HUES6 (cell line): ENCODE measurements around the gene RYR3.
"Not testable (repeated sequence)": the region's sequence is repeated elsewhere in the genome, so short reads cannot be mapped to it uniquely, and the experiment has no call there.

ENCODE experiments used
- H3K27ac ChIP-seq: 2 replicates; pipeline ENCODE4 v1.7.0; 2013; ENCODE audit warnings: low read depth, mild to moderate bottlenecking, low read length, inconsistent platforms
- H3K27me3 ChIP-seq: 2 replicates; pipeline ENCODE4 v1.6.1; 2013; ENCODE audit warnings: low read length; ENCODE audit not compliant: control insufficient read depth, insufficient read depth
- H3K36me3 ChIP-seq: 2 replicates; pipeline ENCODE4 v1.6.1; 2013; ENCODE audit warnings: low read length; ENCODE audit not compliant: control insufficient read depth, insufficient read depth
- H3K4me1 ChIP-seq: 2 replicates; pipeline ENCODE4 v1.6.1; 2013; ENCODE audit warnings: low read length; ENCODE audit not compliant: control insufficient read depth, insufficient read depth
- H3K4me3 ChIP-seq: 2 replicates; pipeline ENCODE4 v1.5.1; 2013; ENCODE audit warnings: low read depth, low read length
- H3K9ac ChIP-seq: one replicate; pipeline ENCODE4 v1.6.1; 2013; ENCODE audit warnings: mild to moderate bottlenecking, low read length
- H3K9me3 ChIP-seq: 2 replicates; pipeline ENCODE4 v1.6.1; 2013; ENCODE audit warnings: low read depth, low read length; ENCODE audit not compliant: control insufficient read depth, insufficient read depth

Gene RYR3

DNA sequence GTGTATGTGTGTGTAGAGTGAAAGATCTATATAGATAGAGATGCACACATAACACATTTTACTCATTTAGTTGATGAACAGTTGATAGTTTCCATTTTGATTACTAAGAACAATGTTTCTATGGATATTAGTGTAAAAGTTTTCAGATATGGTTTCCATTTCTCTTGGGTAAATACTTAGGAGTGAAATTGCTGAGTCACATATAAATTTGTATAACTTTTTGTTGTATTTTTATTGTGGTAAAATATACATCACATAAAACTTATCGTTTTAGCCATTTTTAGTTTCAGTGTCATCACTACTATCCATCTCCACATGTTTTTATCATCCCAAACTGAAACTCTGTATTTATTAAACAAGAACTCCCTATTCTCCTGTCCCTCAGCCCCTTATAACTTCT, 258.3 kb downstream of the RYR3 start:
- Histone ChIP-seq H3K27me3 (no peaks in the 10 kb centered on the region), H3K9ac (no peak overlapping the region), H3K4me1 (no peaks in the 10 kb centered on the region), H3K27ac (no peak overlapping the region), H3K4me3 (no peak overlapping the region), H3K9me3 (peaks cover 5% of the 10 kb centered on the region; the same call in 1 of the 2 replicates), H3K36me3 (no peaks in the 10 kb centered on the region)

DNA sequence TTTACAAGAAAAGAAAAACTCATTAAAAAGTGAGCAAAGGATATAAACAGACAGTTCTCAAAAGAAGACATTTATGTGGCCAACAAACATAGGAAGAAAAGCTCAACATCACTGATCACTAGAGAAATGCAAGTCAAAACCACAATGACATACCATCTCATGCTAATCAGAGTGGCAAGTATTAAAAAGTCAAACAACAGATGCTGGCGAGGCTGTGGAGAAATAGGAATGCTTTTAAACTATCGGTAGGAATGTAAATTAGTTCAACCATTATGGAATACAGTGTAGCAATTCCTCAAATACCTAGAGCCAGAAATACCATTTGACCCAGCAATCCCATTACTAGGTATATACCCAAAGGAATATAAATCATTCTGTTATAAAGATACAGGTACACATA, 267.1 kb downstream of the RYR3 start:
- H3K27ac ChIP-seq, H3K36me3 ChIP-seq, H3K9ac ChIP-seq, H3K9me3 ChIP-seq, H3K4me3 ChIP-seq, H3K27me3 ChIP-seq: not testable (repeated sequence)
- H3K4me1 ChIP-seq = peaks cover 12% of the 10 kb centered on the region

GRCh38 chr15:33580526-33580925, 269.8 kb downstream of the RYR3 start:
- H3K9ac ChIP-seq = no peak overlapping the region
- no peak overlapping the region for H3K27ac ChIP-seq
- H3K36me3 ChIP-seq = no peaks in the 10 kb centered on the region
- peaks cover 18% of the 10 kb centered on the region for H3K4me1 ChIP-seq
- H3K4me3 ChIP-seq = no peak overlapping the region
- no peaks in the 10 kb centered on the region for H3K9me3 ChIP-seq
- no peaks in the 10 kb centered on the region for H3K27me3 ChIP-seq

DNA sequence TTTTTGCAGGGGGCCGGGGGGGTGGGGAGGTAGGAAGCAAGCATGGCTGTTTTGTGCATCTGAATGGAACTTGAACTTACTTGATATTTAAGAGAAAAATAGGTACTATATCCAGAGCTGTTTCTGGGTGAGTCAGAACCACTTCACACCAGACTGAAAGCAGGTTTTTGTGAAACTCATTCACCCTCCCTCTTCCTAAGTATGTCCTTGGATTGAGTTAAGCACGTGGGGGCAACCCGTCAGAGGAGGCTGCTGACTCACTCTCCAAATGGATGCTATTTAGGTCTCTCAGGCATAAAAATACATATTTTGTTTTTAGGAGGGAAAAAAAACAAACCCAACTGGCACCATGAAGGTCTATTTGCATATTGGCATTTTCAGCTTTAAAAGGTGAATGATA, 270.3 kb downstream of the RYR3 start:
- Histone ChIP-seq H3K27ac (no peak overlapping the region), H3K4me1 (peaks cover 19% of the 10 kb centered on the region), H3K9me3 (no peaks in the 10 kb centered on the region), H3K4me3 (no peak overlapping the region), H3K27me3 (no peaks in the 10 kb centered on the region), H3K36me3 (no peaks in the 10 kb centered on the region), H3K9ac (peak overlapping the region; percentile 2)

- Histone ChIP-seq H3K27me3 (no peaks in the 10 kb centered on the region), H3K27ac (no peak overlapping the region), H3K9ac (no peak overlapping the region), H3K4me3 (no peak overlapping the region), H3K36me3 (no peaks in the 10 kb centered on the region), H3K9me3 (no peaks in the 10 kb centered on the region), H3K4me1 (peaks cover 25% of the 10 kb centered on the region)
Measured at GRCh38 chr15:33584797-33585196, 274.0 kb downstream of the RYR3 start.

DNA sequence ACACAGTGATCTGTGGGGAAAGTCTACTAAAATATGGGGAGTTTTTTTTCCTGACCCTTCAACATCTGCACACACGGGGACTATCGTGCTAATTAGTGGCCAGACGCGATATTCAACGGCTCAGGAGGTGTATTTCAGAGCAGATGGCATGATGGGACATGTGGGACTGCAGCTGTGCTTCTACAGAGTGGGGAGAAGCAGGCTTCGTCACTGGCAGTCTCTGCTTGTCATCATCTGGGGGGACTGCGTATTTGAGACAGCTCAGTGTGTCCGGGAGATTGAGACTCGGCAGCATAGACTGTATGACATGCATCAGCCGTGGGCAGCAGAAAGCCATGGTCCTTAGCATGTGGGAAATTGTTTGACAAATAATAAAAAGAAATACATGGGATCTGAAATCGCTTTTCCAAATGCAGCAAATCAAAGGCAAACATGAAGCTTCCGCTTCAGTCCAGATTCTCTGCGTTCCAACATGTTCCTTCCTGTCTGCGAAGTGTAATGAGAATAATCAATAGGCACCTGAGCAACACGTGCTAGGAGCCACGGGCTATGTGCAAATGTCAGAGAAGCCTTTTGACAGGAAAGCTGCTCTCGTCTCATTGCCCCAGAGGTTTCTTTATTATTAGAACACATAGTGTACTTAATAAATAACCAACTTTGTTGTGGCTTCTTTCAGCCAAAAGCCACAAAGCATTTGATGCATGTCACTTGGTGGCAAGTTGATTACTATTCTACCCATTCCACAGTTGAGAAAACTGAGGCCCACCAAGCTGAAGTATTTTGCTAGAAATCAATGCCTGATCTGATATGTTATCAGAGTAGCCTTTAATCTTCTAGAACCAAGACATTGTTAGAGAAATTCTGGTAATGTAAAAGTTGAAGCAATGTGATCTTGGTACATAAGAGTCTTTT, 276.3 kb downstream of the RYR3 start:
- Histone ChIP-seq H3K27me3 (no peaks in the 10 kb centered on the region), H3K27ac (no peak overlapping the region), H3K36me3 (no peaks in the 10 kb centered on the region), H3K9ac (no peak overlapping the region), H3K4me1 (peaks cover 19% of the 10 kb centered on the region), H3K4me3 (no peak overlapping the region), H3K9me3 (no peaks in the 10 kb centered on the region)

DNA sequence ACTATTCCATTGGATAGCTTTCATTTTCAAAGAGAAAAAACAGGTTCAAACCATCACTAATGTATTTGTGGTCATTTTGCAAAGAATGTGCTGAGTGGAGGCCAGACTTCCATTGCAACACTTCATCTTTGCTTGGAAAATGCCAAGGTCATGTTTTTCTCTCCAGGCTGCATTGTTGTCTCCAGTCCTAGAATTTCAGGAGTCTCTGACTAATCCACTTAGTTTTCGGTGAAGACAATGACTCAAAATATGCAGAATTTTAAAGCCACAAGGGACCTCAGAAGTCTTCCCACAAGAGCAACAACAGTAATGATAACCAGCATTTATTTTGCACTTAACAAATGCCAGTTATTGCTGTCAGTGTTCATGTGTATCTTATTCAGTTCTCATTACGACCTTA, 277.0 kb downstream of the RYR3 start:
- Histone ChIP-seq H3K27ac (no peak overlapping the region), H3K9ac (no peak overlapping the region), H3K36me3 (no peaks in the 10 kb centered on the region), H3K4me3 (no peak overlapping the region), H3K4me1 (peaks cover 26% of the 10 kb centered on the region), H3K9me3 (no peaks in the 10 kb centered on the region; the same call in 1 of the 2 replicates), H3K27me3 (no peaks in the 10 kb centered on the region)

DNA sequence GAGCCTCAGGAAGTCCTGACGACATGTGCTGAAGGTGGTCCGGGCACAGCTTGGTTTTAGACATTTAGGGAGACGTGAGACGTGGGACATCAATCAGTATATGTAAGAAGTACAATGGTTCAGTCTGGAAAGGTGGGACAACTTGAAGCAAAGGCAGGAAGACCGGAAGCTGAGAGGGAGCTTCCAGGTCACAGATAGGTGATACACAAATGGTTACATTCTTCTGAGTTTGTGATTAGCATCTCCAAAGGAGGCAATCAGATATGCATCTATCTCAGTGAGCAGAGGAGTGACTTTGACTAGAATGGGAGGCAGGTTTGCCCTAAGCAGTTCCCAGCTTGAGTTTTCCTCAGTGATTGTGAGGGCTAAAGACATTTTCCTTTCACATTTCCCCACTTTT, 282.1 kb downstream of the RYR3 start:
- H3K27me3 ChIP-seq = no peaks in the 10 kb centered on the region
- H3K9ac ChIP-seq = peak overlapping the region; percentile 59
- H3K9me3 ChIP-seq = peaks cover 19% of the 10 kb centered on the region
- H3K27ac ChIP-seq = peak overlapping the region; percentile 90
- peaks cover 21% of the 10 kb centered on the region for H3K4me1 ChIP-seq
- no peaks in the 10 kb centered on the region for H3K36me3 ChIP-seq
- no peak overlapping the region for H3K4me3 ChIP-seq

DNA sequence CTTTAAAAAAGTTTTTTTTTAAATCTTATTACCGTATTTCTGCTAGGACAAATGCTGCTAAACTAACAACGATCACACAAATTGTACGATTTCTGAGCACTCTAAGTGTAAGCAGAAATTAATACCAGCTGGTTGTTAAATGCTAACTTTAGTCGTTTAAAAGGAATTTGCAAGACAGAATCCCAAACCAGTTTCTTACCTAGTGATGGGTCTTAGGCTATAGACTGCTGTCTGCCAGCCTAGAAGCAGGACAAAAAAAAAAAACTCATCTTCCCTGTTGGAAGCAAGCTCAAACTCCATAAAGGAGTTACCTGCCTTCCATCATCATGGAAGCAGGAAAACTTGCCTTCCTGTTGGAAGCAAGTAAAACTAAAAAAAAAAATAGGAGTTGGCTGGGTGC, 287.6 kb downstream of the RYR3 start:
- not testable (repeated sequence) for H3K4me3 ChIP-seq, H3K36me3 ChIP-seq
- H3K27ac ChIP-seq = peak overlapping the region; percentile 44; the same call in 1 of the 2 replicates

DNA sequence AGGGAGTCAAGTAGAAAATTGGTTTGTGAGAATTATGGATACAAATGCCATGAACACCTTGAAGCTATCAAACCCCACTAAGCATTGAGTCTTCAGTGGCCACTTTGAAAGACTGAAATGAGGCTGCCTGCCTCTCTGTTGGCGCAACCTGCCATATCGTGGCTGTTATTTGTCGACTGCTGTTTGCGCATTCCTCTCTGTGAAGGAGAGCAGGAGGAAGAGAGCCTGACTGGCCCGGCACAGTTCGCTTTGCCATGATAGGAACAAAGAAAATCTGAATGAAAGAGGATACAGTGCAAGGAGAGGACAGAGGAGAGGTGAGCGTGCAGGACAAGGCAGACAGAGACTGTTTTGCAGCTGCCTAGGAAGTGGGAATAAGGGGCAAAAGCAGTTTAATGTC, 289.4 kb downstream of the RYR3 start:
- Histone ChIP-seq H3K9me3 (0 out of 2 replicates have a peak, but pooled peaks cover 3% of the 10 kb centered on the region), H3K27ac (peak overlapping the region; percentile 36; the same call in 1 of the 2 replicates), H3K4me1 (peaks cover 30% of the 10 kb centered on the region), H3K27me3 (no peaks in the 10 kb centered on the region), H3K36me3 (no peaks in the 10 kb centered on the region), H3K9ac (no peak overlapping the region), H3K4me3 (no peak overlapping the region)

More for the DNA sequence above, 287.6 kb downstream of the RYR3 start:
- peak overlapping the region; percentile 27 for H3K9ac ChIP-seq
- peaks cover 17% of the 10 kb centered on the region for H3K9me3 ChIP-seq
- H3K27me3 ChIP-seq = not testable (repeated sequence)
- peaks cover 31% of the 10 kb centered on the region for H3K4me1 ChIP-seq

GRCh38 chr15:33601461-33601860, 290.7 kb downstream of the RYR3 start:
- Histone ChIP-seq H3K9me3 (no peaks in the 10 kb centered on the region), H3K4me1 (peaks cover 30% of the 10 kb centered on the region), H3K27me3 (no peaks in the 10 kb centered on the region), H3K36me3 (no peaks in the 10 kb centered on the region), H3K9ac (no peak overlapping the region), H3K4me3 (no peak overlapping the region), H3K27ac (no peak overlapping the region)
